Measurements from ENCODE around the gene NEUROD2.

NEUROD2 gene

GRCh38 chr17:39618246-39618913 is 10.7 kb upstream of the NEUROD2 start (continued):
- no peak for TF ChIP-seq ZBTB49 (tag by site-specific recombination; IDR thresholded peaks at IDR 0.05; ENCODE audit: low read depth)
- TF ChIP-seq, protein P1, sequence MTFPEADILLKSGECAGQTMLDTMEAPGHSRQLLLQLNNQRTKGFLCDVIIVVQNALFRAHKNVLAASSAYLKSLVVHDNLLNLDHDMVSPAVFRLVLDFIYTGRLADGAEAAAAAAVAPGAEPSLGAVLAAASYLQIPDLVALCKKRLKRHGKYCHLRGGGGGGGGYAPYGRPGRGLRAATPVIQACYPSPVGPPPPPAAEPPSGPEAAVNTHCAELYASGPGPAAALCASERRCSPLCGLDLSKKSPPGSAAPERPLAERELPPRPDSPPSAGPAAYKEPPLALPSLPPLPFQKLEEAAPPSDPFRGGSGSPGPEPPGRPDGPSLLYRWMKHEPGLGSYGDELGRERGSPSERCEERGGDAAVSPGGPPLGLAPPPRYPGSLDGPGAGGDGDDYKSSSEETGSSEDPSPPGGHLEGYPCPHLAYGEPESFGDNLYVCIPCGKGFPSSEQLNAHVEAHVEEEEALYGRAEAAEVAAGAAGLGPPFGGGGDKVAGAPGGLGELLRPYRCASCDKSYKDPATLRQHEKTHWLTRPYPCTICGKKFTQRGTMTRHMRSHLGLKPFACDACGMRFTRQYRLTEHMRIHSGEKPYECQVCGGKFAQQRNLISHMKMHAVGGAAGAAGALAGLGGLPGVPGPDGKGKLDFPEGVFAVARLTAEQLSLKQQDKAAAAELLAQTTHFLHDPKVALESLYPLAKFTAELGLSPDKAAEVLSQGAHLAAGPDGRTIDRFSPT (tag by site-specific recombination; IDR thresholded peaks at IDR 0.05), result 0 out of 2 replicates have a peak, but pooled peaks have one; percentile 48
- no peak for TF ChIP-seq ZNF354C (tag by site-specific recombination; IDR thresholded peaks at IDR 0.05; ENCODE audit: borderline replicate concordance, low read depth)
- no peak for TF ChIP-seq GLI4 (tag by site-specific recombination; IDR thresholded peaks at IDR 0.05)
- peak; percentile 38 for TF ChIP-seq SP2 (tag by site-specific recombination; IDR thresholded peaks at IDR 0.05)
- TF ChIP-seq ZBTB8A (tag by site-specific recombination; IDR thresholded peaks at IDR 0.05), result peak; percentile 36; the same call in 1 of the 2 replicates
- peak; percentile 41 for TF ChIP-seq ZBTB20 (tag by site-specific recombination; IDR thresholded peaks at IDR 0.05)
- peak; percentile 42; the same call in 1 of the 2 replicates for TF ChIP-seq ZNF366 (tag by site-specific recombination; conservative IDR thresholded peaks at IDR 0.05)
- TF ChIP-seq ZNF214 (tag by site-specific recombination; IDR thresholded peaks at IDR 0.05; ENCODE audit: borderline replicate concordance), result no peak
- peak; percentile 90 for TF ChIP-seq ZNF335 (tag by site-specific recombination; conservative IDR thresholded peaks at IDR 0.05)
- peak; percentile 43; the same call in 1 of the 2 replicates for TF ChIP-seq SP7 (tag by site-specific recombination; IDR thresholded peaks at IDR 0.05)
- no peak for TF ChIP-seq YY2 (tag by site-specific recombination; IDR thresholded peaks at IDR 0.05)
- TF ChIP-seq KLF8 (tag by site-specific recombination; IDR thresholded peaks at IDR 0.05), result peak; percentile 60; the same call in 1 of the 2 replicates
- TF ChIP-seq ZBTB17 (tag by site-specific recombination; IDR thresholded peaks at IDR 0.05), result peak; percentile 31; the same call in 1 of the 2 replicates

DNA sequence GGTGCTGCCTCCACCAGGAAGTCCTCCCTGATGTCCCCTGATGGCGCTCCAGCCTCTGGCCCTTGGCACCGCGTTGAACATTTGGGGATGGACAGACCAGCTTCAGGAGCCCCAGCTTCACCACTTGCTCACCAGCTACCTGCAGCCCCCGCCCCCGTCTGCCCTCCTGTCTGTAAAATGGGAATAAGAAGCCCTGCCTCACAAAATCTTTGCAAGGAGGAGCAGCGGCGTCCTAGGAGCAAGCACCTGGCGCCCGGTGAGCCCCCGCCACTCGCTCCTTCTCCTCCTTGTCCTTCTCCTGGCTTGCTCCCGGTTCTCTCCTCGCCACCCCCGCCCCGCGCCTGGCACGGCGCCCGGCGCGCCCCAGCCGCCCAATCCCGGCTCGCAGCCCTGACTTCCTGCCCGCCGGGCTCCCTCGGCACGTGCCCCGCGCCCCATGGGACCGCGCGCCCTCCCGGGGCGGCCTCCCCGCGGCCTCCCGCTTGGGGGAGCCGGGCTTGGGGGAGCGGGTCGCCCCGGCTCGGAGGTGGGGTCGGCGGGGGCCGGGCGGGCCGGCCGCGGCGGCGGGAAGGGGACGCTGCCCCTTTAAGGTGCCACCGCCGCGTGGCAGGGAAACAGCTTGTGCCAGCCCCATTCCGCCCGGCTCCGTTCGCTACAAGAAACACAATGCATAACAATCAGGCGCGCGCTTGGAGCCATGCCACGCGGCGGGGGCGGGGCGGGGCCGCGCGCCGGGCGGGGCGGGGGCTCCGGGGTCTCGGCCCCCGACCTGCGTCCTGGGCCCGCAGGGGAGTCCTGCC is 9.9 kb upstream of the NEUROD2 start:
- H3K36me3 ChIP-seq (ENCODE audit: control insufficient read depth in 2 of 2, insufficient read depth in 1 of 2, low read length in 2 of 2), result no peaks in the 10 kb centered on the region
- POLR2A ChIA-PET, result interaction anchor here (0.6 to 1.5 kb wide), 3 partner anchors 12 to 374 kb away, joined by 3 to 6 read pairs (median 3); no protein-coding TSS in a partner anchor
- H3K27ac ChIP-seq (ENCODE audit: extremely low read depth, low read depth, low read length), result peak overlapping the region; percentile 50; the same call in 1 of the 2 replicates
- peak overlapping the region; percentile 38 for H3K4me3 ChIP-seq (ENCODE audit: low read depth, low read length)
- H3K9me3 ChIP-seq (ENCODE audit: control insufficient read depth, insufficient read depth, low read depth, low read length), result no peaks in the 10 kb centered on the region
- peaks cover 4% of the 10 kb centered on the region for H3K4me1 ChIP-seq (ENCODE audit: control insufficient read depth, insufficient read depth, low read length)
- CTCF ChIA-PET, result interaction anchor here (0.6 to 11.8 kb wide), 8 partner anchors 17 to 451 kb away, joined by 3 to 475 read pairs (median 5); partner anchors contain the start of gene STARD3
- TF ChIP-seq, protein P2, sequence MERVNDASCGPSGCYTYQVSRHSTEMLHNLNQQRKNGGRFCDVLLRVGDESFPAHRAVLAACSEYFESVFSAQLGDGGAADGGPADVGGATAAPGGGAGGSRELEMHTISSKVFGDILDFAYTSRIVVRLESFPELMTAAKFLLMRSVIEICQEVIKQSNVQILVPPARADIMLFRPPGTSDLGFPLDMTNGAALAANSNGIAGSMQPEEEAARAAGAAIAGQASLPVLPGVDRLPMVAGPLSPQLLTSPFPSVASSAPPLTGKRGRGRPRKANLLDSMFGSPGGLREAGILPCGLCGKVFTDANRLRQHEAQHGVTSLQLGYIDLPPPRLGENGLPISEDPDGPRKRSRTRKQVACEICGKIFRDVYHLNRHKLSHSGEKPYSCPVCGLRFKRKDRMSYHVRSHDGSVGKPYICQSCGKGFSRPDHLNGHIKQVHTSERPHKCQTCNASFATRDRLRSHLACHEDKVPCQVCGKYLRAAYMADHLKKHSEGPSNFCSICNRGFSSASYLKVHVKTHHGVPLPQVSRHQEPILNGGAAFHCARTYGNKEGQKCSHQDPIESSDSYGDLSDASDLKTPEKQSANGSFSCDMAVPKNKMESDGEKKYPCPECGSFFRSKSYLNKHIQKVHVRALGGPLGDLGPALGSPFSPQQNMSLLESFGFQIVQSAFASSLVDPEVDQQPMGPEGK (tag by site-specific recombination; IDR thresholded peaks at IDR 0.05), result peak; percentile 59
- TF ChIP-seq ZNF707 (tag by site-specific recombination; IDR thresholded peaks at IDR 0.05) (no peak), SP2 (tag by site-specific recombination; IDR thresholded peaks at IDR 0.05) (no peak), ZNF157 (tag by site-specific recombination; IDR thresholded peaks at IDR 0.05) (no peak), ZBTB26 (tag by site-specific recombination; optimal IDR thresholded peaks at IDR 0.05) (peak; percentile 49), ZNF266 (tag by site-specific recombination; IDR thresholded peaks at IDR 0.05; ENCODE audit: low read depth) (no peak), ZNF660 (tag by site-specific recombination; IDR thresholded peaks at IDR 0.05) (0 out of 2 replicates have a peak, but pooled peaks have one; percentile 17), ZNF366 (tag by site-specific recombination; conservative IDR thresholded peaks at IDR 0.05) (peak; percentile 48; the same call in 1 of the 2 replicates), IKZF3 (tag by site-specific recombination; IDR thresholded peaks at IDR 0.05) (peak; percentile 89), SP7 (tag by site-specific recombination; IDR thresholded peaks at IDR 0.05) (peak; percentile 13; the same call in 1 of the 2 replicates)
- TF ChIP-seq, protein P3, sequence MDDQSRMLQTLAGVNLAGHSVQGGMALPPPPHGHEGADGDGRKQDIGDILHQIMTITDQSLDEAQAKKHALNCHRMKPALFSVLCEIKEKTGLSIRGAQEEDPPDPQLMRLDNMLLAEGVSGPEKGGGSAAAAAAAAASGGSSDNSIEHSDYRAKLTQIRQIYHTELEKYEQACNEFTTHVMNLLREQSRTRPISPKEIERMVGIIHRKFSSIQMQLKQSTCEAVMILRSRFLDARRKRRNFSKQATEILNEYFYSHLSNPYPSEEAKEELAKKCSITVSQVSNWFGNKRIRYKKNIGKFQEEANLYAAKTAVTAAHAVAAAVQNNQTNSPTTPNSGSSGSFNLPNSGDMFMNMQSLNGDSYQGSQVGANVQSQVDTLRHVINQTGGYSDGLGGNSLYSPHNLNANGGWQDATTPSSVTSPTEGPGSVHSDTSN (CRISPR knock-in tag; IDR thresholded peaks at IDR 0.05), result 0 out of 2 replicates have a peak, but pooled peaks have one; percentile 45
- TF ChIP-seq, protein P4, sequence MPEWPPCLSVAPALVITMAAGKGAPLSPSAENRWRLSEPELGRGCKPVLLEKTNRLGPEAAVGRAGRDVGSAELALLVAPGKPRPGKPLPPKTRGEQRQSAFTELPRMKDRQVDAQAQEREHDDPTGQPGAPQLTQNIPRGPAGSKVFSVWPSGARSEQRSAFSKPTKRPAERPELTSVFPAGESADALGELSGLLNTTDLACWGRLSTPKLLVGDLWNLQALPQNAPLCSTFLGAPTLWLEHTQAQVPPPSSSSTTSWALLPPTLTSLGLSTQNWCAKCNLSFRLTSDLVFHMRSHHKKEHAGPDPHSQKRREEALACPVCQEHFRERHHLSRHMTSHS (tag by site-specific recombination; IDR thresholded peaks at IDR 0.05), result no peak

Measured in HEK293 (cell line).